ENCODE results near the gene TRAPPC3. TPM values are rescaled to one million over a fixed set of nuclear protein-coding genes. Genes with fewer than 3 reads are reported as not detected.

TRAPPC3 gene
- total and polyA plus RNA-seq, 9 of the 15 experiments (the other 6 are each of a cell fraction or from before 2014, with no cell fraction given) = 20.6 to 141 (median 112) TPM

DNA sequence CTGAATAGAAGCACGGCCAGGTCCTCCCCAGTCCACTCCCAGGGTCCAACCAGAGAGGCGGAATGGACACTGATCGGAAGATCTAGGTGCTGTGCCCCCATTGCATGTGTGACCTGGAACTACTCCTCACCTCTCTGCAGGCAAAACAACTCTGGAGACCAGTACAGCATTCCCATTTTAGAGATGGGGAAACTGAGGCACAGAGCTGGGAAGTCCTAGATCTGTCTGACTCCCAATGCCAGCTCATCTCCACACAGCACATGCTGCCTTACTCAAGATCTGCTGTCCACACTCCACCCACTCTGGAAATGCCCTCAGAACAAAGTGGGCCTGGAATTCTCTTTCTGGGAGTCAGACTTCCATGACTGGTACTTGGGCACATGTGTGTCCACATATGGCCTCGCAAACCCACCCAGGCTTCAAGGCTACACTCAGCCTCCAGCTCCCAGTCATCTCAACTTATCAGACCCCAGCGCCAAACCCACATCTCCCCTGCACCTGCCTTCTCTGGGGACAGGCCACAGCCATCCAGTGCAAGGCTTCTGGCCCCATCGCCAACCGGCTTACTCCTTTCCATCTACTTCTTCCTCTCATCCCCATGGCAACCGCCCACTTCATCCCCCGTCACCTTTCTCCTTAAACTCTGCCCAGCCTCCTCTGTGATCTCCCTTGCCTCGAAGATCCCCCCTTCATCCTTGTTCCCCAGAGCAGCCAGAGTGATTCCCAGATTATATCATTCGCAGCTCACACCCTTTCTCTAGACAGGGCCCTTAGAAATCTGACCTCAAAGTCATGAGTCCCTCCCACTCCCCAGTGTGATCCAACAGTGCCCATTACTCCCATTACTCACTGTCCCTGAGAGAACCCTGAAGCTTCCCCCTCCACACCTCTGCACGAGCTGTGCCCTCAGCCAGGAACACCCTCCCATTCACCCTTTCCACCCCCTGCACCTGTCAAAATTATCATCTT, 26.9 kb downstream of the TRAPPC3 start:
- no peaks in the 10 kb centered on the region for H3K9me3 ChIP-seq (replicated peaks; ENCODE audit: control insufficient read depth, insufficient read depth, low read depth, low read length)
- in situ Hi-C loops (cut with MboI) (no loop called here), intact Hi-C loops (cut with micrococcal nuclease) (no loop called here)
- no peak overlapping the region; a peak in 1 of 4 replicates for H3K9ac ChIP-seq (ENCODE audit: insufficient read depth in 1 of 2, low read depth in 2 of 2, low read length in 2 of 2)
- H3K4me3 ChIP-seq = no peak overlapping the region
- no peak overlapping the region for H2AFZ ChIP-seq (ENCODE audit: low read depth, low read length)
- H3K79me2 ChIP-seq (ENCODE audit: control insufficient read depth, insufficient read depth, low read length) = no peaks in the 10 kb centered on the region
- H3K27me3 ChIP-seq (ENCODE audit: control insufficient read depth in 2 of 2, insufficient read depth in 2 of 2, low read length in 2 of 2) = peaks cover 0 to 10% of the 10 kb centered on the region in 2 experiments; a peak in 1 of 5 replicates
- DNase-seq (ENCODE audit: extremely low read depth in 1 of 4, low spot score in 3 of 4) (no peak), ATAC-seq (no peak), FAIRE-seq (no peak)
- WGBS (ENCODE audit: insufficient coverage, low coverage, missing lambda C conversion rate) = 22% methylated on average over 12 of the region's 12 CpGs
- no peaks in the 10 kb centered on the region for H3K9me1 ChIP-seq (ENCODE audit: control insufficient read depth, insufficient read depth, low read length)
- no TSS peak for BruUV-seq (replicated peaks)
- no peaks in the 10 kb centered on the region for H3K36me3 ChIP-seq (ENCODE audit: control insufficient read depth, insufficient read depth, low read length)
- ChIA-PET POLR2A (interaction anchor here (1.2 kb wide), 1 partner anchor 10 kb away, joined by 4 read pairs; no protein-coding TSS in a partner anchor), CTCF (ENCODE audit: low intra/inter-chr PET ratio) (no interaction called here)
- no peak overlapping the region for H3K4me2 ChIP-seq (ENCODE audit: insufficient read depth, low read length)
- peaks cover 4 to 39% of the 10 kb centered on the region in 2 experiments; a peak in 3 of 5 replicates for H3K4me1 ChIP-seq (replicated peaks in 1 of 2; ENCODE audit: control insufficient read depth in 2 of 2, insufficient read depth in 2 of 2, low read length in 2 of 2)
- no peak overlapping the region for H3K27ac ChIP-seq (ENCODE audit: extremely low read depth, low read depth, low read length)
- H4K20me1 ChIP-seq (replicated peaks; ENCODE audit: control insufficient read depth, insufficient read depth, low read length) = no peaks in the 10 kb centered on the region; the same call in 1 of the 2 replicates
- TF ChIP-seq TGIF2 (CRISPR knock-in tag; IDR thresholded peaks at IDR 0.05) = 0 out of 2 replicates have a peak, but pooled peaks have one; percentile 33
- no peak for TF ChIP-seq HDAC1 (IDR thresholded peaks at IDR 0.05)
- no peak for TF ChIP-seq ELF2 (CRISPR knock-in tag; IDR thresholded peaks at IDR 0.05)
- TF ChIP-seq RBM25 (IDR thresholded peaks at IDR 0.05; ENCODE audit: low read depth, low read length, severe bottlenecking) = peak; percentile 68
- peak; percentile 65 for TF ChIP-seq BCOR (IDR thresholded peaks at IDR 0.05)
- TF ChIP-seq, protein P1, sequence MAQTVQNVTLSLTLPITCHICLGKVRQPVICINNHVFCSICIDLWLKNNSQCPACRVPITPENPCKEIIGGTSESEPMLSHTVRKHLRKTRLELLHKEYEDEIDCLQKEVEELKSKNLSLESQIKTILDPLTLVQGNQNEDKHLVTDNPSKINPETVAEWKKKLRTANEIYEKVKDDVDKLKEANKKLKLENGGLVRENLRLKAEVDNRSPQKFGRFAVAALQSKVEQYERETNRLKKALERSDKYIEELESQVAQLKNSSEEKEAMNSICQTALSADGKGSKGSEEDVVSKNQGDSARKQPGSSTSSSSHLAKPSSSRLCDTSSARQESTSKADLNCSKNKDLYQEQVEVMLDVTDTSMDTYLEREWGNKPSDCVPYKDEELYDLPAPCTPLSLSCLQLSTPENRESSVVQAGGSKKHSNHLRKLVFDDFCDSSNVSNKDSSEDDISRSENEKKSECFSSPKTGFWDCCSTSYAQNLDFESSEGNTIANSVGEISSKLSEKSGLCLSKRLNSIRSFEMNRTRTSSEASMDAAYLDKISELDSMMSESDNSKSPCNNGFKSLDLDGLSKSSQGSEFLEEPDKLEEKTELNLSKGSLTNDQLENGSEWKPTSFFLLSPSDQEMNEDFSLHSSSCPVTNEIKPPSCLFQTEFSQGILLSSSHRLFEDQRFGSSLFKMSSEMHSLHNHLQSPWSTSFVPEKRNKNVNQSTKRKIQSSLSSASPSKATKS (CRISPR knock-in tag; IDR thresholded peaks at IDR 0.05) = no peak
- TF ChIP-seq RAD21 (CRISPR knock-in tag; conservative IDR thresholded peaks at IDR 0.05 in 1 of 2, IDR thresholded peaks at IDR 0.05 in 1 of 2) = no peak
- peak; percentile 82; the same call in 1 of the 2 replicates for TF ChIP-seq RFX1 (IDR thresholded peaks at IDR 0.05)
- TF ChIP-seq, protein P2, sequence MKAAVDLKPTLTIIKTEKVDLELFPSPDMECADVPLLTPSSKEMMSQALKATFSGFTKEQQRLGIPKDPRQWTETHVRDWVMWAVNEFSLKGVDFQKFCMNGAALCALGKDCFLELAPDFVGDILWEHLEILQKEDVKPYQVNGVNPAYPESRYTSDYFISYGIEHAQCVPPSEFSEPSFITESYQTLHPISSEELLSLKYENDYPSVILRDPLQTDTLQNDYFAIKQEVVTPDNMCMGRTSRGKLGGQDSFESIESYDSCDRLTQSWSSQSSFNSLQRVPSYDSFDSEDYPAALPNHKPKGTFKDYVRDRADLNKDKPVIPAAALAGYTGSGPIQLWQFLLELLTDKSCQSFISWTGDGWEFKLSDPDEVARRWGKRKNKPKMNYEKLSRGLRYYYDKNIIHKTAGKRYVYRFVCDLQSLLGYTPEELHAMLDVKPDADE (conservative IDR thresholded peaks at IDR 0.05; ENCODE audit: control insufficient read depth, low read depth, low read length) = no peak
- TF ChIP-seq CTBP1 (IDR thresholded peaks at IDR 0.05; ENCODE audit: borderline replicate concordance) = peak; percentile 69; the same call in 1 of the 2 replicates
- TF ChIP-seq PPARD (CRISPR knock-in tag; IDR thresholded peaks at IDR 0.05) = no peak
- TF ChIP-seq, protein P3, sequence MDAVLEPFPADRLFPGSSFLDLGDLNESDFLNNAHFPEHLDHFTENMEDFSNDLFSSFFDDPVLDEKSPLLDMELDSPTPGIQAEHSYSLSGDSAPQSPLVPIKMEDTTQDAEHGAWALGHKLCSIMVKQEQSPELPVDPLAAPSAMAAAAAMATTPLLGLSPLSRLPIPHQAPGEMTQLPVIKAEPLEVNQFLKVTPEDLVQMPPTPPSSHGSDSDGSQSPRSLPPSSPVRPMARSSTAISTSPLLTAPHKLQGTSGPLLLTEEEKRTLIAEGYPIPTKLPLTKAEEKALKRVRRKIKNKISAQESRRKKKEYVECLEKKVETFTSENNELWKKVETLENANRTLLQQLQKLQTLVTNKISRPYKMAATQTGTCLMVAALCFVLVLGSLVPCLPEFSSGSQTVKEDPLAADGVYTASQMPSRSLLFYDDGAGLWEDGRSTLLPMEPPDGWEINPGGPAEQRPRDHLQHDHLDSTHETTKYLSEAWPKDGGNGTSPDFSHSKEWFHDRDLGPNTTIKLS (IDR thresholded peaks at IDR 0.05; ENCODE audit: borderline replicate concordance, low read depth) = no peak
- TF ChIP-seq ZNF507 (tag; conservative IDR thresholded peaks at IDR 0.05) = no peak
- no peak for TF ChIP-seq NFYB (IDR thresholded peaks at IDR 0.05; ENCODE audit: extremely low read depth, insufficient read length)

Data from K562 (cell line).